Measurements from ENCODE around the gene FES.

The FES gene

DNA sequence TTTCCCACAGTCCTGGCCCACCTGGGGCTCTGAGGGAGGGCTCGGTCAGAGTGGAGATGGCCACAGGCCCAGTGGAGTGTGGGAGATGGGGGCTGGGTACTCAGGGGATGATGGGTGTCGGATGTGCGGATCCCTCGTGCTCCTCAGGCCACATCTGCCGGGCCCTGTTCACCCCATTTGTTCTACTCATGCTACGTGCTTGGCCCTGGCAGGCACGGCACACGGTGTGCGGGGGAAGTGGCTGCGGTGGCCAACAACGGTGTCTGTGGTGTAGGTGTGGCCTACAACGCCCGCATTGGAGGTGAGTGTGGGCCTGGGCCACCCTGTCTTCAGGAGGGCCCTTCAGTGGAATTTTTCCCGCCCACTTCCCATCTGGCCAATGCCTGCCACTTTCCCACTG lies 7.0 kb upstream of the FES start:
- peak; percentile 1 for DNase-seq

DNA sequence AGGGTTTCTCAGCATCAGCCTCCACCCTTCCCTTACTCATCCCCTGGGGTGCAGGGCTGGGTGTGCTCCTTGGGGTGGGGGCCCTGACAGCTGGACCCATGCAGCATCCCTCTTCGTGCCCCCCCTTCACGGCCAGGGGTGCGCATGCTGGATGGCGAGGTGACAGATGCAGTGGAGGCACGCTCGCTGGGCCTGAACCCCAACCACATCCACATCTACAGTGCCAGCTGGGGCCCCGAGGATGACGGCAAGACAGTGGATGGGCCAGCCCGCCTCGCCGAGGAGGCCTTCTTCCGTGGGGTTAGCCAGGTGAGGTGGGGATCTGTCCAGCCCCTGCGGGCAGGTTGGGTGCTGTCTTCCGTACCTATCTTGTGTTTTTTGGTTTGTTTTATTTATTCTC lies 6.3 kb upstream of the FES start:
- DNase-seq = peak; percentile 2

GRCh38 chr15:90878660-90879059 lies 5.6 kb upstream of the FES start:
- DNase-seq = peak; percentile 2

DNA sequence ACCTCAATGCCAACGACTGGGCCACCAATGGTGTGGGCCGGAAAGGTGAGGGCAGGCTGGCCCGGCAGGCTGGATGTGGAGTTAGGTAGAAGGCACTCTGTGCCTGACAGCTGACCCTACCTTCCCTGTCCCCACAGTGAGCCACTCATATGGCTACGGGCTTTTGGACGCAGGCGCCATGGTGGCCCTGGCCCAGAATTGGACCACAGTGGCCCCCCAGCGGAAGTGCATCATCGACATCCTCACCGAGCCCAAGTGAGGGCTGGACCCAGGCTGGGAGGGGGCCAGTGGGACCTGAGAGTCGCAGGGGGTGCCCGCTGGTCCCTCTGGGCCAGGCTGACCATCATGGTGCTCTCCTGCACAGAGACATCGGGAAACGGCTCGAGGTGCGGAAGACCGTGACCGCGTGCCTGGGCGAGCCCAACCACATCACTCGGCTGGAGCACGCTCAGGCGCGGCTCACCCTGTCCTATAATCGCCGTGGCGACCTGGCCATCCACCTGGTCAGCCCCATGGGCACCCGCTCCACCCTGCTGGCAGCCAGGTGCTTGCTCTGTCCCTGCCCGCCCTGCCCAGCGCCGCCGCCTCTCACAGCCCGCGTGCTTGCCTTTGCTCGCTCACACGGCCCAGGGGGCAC lies 4.5 kb upstream of the FES start:
- peak; percentile 1 for DNase-seq

DNA sequence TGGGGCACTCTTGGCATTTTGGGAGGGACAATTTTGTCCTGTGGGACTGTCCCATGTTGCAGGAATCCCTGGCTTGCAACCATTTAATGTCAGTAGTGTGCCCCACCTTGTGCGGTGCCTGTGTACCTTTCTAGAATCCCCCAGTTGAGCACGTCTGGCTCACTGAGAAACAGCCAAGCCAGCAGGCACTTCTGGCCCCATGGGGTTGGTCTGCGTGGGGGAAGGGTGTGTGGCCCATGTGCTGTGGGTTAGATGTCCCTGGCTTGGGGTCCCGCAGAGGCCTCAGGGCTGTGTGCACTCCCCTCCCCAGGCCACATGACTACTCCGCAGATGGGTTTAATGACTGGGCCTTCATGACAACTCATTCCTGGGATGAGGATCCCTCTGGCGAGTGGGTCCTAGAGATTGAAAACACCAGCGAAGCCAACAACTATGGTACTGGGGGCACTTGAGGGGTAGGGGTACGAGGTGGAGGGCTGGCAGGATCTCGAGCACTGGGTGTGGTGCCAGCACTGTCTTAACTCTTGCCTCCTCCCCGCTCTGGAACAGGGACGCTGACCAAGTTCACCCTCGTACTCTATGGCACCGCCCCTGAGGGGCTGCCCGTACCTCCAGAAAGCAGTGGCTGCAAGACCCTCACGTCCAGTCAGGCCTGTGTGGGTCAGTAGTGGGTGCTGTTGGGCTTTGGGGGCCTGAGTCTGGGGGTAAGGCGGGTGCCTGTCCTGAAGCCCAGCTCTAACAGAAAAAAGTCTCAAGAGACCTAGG lies 3.7 kb upstream of the FES start:
- peak; percentile 3 for DNase-seq

- DNase-seq = peak; percentile 3
These were observed 2.9 kb upstream of the FES start for GRCh38 chr15:90881181-90881977.

GRCh38 chr15:90881978-90882721 lies 2.2 kb upstream of the FES start:
- peak; percentile 2 for DNase-seq

DNA sequence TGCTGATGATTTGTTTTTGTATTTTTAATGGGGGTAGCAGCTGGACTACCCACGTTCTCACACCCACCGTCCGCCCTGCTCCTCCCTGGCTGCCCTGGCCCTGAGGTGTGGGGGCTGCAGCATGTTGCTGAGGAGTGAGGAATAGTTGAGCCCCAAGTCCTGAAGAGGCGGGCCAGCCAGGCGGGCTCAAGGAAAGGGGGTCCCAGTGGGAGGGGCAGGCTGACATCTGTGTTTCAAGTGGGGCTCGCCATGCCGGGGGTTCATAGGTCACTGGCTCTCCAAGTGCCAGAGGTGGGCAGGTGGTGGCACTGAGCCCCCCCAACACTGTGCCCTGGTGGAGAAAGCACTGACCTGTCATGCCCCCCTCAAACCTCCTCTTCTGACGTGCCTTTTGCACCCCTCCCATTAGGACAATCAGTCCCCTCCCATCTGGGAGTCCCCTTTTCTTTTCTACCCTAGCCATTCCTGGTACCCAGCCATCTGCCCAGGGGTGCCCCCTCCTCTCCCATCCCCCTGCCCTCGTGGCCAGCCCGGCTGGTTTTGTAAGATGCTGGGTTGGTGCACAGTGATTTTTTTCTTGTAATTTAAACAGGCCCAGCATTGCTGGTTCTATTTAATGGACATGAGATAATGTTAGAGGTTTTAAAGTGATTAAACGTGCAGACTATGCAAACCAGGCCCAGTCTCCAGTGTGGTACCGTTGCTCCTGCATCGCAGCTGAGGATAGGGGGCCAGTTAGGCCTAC lies 1.4 kb upstream of the FES start:
- DNase-seq = peak; percentile 4

DNA sequence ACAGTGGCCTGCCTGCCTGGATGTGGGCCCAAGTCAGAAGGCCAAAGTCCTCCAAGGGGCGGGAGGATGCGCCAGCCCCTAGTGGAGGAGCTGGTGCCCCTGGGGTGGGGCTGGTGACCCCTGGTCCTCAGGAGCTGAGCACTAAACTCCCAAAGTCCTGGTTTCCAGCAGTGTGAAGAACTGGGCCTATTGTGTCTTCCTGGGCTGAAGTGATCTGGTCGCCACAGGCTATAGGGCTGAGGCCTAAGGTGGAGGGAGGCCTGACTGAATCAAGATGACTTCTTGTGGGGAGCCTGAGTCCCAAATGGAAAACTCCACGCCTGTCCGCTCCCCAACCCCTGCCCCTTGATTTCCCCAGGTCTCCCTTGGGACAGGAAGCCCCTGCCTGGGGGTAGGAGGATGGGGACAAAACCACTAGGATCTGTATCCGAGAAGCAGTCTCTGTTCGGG lies 753 bp upstream of the FES start:
- DNase-seq = peak; percentile 7

GRCh38 chr15:90884719-90885431 lies 571 bp downstream of the FES start:
- DNase-seq = peak; percentile 2

DNA sequence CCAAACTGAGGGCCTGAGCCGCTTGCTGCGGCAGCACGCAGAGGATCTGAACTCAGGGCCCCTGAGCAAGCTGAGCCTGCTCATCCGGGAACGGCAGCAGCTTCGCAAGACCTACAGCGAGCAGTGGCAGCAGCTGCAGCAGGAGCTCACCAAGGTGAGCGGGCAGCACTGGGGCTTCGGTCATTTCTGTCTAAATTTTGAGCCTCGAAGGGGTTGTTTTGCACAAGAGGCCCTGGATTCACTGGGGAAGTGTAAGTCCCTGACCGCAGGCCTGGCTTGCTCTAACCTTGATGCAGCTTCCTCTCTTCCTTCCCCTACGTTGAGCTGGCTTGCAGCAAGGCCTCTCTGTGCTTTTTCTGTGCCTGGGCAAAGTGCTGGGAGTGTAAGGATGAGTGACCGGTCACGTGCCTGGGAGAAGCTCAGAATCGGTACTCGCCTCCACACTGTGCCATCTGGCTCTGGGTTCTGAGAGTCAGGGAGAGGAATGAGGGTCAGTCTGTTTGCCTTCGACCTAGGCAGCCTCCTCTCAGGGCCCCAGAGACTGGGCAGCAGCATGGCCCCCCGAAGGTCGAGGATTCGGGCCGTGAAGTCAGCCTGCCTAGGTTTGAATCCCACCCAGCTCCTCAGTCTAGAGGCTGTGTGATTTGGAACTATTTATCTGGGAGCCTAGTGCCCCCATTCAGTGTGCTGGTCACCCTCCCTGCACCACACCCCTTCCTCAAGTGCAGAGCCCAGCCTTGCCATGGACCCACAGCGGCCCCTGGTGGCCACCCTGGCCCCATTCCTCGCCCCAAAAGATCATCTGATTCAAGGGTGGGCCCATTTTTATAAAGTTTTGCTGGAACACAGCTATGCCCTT lies 1.4 kb downstream of the FES start:
- DNase-seq = peak; percentile 88

GRCh38 chr15:90886291-90886614 lies 1.9 kb downstream of the FES start:
- no peak for DNase-seq

DNA sequence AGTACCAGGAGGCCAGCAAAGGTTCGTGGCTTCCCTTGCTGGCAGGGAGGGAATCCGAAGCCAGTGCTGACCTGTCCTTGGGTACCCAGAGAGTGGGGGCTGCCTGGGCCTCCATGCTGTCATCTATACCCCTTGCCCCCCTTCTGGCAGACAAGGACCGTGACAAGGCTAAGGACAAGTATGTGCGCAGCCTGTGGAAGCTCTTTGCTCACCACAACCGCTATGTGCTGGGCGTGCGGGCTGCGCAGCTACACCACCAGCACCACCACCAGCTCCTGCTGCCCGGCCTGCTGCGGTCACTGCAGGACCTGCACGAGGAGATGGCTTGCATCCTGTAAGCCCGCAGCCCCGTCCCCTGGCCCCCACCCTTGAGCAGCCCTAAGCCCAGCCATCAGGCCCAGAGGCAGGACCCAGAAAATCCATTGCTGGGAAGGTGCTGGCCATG lies 2.8 kb downstream of the FES start:
- DNase-seq = no peak

DNA sequence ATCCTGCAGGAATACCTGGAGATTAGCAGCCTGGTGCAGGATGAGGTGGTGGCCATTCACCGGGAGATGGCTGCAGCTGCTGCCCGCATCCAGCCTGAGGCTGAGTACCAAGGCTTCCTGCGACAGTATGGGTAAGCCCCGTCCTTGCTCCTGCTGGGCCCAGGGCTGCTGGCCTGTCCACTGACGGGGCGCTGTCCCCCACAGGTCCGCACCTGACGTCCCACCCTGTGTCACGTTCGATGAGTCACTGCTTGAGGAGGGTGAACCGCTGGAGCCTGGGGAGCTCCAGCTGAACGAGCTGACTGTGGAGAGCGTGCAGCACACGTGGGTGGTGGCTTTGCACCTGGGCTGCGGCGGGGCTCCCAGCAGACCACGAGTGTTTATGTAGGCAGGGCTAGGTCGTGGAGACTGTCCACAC lies 5.0 kb downstream of the FES start:
- DNase-seq = no peak

DNA sequence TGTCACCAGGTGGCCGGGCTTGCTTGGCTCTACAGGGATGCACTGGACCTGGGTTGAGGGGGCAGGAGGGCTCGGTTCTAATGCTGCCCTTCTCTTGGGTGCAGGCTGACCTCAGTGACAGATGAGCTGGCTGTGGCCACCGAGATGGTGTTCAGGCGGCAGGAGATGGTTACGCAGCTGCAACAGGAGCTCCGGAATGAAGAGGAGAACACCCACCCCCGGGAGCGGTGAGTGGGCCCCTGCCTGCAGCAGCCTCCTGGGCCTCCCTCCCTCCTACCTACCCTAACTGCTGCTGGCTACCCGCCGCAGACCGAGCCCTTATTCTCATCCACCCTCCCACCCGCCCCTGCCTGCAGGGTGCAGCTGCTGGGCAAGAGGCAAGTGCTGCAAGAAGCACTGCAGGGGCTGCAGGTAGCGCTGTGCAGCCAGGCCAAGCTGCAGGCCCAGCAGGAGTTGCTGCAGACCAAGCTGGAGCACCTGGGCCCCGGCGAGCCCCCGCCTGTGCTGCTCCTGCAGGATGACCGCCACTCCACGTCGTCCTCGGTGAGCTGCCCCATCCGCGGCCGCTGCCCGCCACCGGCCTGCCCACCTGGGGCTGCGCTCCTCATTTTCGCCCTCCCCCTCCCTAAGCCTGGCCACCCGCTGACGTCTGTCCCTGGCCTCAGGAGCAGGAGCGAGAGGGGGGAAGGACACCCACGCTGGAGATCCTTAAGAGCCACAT lies 5.6 kb downstream of the FES start:
- DNase-seq = peak; percentile 1

GRCh38 chr15:90890839-90891238 lies 6.5 kb downstream of the FES start:
- no peak for DNase-seq

- no peak for DNase-seq
These were observed 7.1 kb downstream of the FES start for GRCh38 chr15:90891346-90891949.

DNA sequence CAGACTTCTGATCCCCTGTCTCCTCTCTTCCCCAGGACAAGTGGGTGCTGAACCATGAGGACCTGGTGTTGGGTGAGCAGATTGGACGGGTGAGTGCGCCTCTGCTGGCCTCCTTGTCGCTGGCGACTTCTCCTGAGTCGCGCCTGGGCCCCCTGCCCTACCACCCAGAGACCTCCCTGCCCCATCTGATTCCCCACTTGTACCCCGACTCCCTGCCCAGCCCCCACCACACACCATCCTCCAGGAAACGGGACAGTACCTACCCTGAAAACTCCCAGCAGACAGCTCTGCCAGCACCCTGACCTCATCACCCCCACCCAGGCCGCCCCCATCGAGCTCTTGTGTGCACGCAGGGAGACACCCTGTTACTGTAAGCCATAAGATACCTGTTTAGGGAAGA lies 7.7 kb downstream of the FES start:
- DNase-seq = no peak

DNA sequence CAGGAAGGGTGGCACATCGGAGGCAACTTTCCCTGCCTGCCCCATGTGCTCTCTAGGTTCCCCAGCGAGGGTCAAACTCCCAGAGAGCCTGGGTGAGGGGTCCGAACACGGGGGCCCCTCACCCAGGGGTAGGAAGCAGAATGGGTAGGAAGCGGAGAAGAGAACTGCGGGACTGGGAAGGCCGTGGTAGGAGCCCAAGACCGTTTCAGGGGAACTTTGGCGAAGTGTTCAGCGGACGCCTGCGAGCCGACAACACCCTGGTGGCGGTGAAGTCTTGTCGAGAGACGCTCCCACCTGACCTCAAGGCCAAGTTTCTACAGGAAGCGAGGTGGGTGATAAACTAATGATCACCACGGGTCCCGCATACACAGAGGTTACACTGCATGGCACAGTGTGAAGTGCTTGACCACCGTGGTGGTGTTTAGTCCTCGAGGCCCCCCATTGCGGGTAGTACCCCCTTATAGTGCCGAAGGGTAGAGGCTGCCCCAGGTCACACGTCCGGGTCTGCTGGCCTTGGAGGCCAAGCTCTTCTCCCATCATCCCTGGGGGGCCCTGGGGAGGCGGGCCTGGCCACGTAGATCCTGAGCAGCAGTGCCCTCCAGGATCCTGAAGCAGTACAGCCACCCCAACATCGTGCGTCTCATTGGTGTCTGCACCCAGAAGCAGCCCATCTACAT lies 8.3 kb downstream of the FES start:
- DNase-seq = no peak

Data from CD4-positive, alpha-beta T cell treated with Interleukin-17A for 4 hours (primary cell).